Fibroblast of lung (primary cell): ENCODE data around the gene CIAO2B. TPM values are rescaled to one million over a fixed set of nuclear protein-coding genes. Genes with fewer than 3 reads are reported as not detected.

Experiments
- DNase-seq, 2 donors: peaks; one replicate each; pipeline versions ENCODE4 v3.0.0 to v3.0.0-alpha.2; 2010; ENCODE audit warnings: low read depth in 2 of 2
- H2AFZ ChIP-seq: 2 replicates; pipeline ENCODE4 v1.5.1; 2012; ENCODE audit warnings: low read length, control low read depth, inconsistent platforms
- H3K27ac ChIP-seq: 2 replicates; pipeline ENCODE4 v1.5.1; 2011; ENCODE audit warnings: low read length, control low read depth; ENCODE audit not compliant: insufficient read depth
- H3K27me3 ChIP-seq: 2 replicates; pipeline ENCODE4 v1.5.1; 2011; ENCODE audit warnings: mild to moderate bottlenecking, low read length; ENCODE audit not compliant: control insufficient read depth, insufficient read depth
- H3K36me3 ChIP-seq: 2 replicates; pipeline ENCODE4 v1.5.1; 2011; ENCODE audit warnings: low read length; ENCODE audit not compliant: control insufficient read depth, insufficient read depth
- H3K4me1 ChIP-seq: 2 replicates; pipeline ENCODE4 v1.5.1; 2011; ENCODE audit warnings: low read length; ENCODE audit not compliant: control insufficient read depth, insufficient read depth; ENCODE audit errors: extremely low read depth
- H3K4me2 ChIP-seq: 2 replicates; pipeline ENCODE4 v1.5.1; 2011; ENCODE audit warnings: low read length, control low read depth; ENCODE audit not compliant: insufficient read depth; ENCODE audit errors: extremely low read depth
- H3K4me3 ChIP-seq, 4 experiments: fragments of 200-600 bp in 1 of 4; sonication (generic) in 1 of 4; replicated peaks in 1 of 4; 2 replicates each; pipeline ENCODE4 v1.5.1; 2011 to 2016; ENCODE audit warnings: low read length in 4 of 4, low read depth in 3 of 4, mild to moderate bottlenecking in 3 of 4, control low read depth in 2 of 4, inconsistent platforms in 1 of 4, mixed read lengths in 1 of 4; ENCODE audit not compliant: insufficient read depth in 1 of 4; ENCODE audit errors: control extremely low read depth in 1 of 4
- H3K79me2 ChIP-seq: 2 replicates; pipeline ENCODE4 v1.5.1; 2012; ENCODE audit warnings: mild to moderate bottlenecking, low read length, inconsistent platforms; ENCODE audit not compliant: control insufficient read depth, insufficient read depth
- H3K9ac ChIP-seq: 2 replicates; pipeline ENCODE4 v1.5.1; 2011; ENCODE audit warnings: mild to moderate bottlenecking, low read length, control low read depth; ENCODE audit not compliant: insufficient read depth
- H3K9me3 ChIP-seq: 2 replicates; pipeline ENCODE4 v1.5.1; 2012; ENCODE audit warnings: low read depth, low read length; ENCODE audit not compliant: control insufficient read depth, insufficient read depth
- H4K20me1 ChIP-seq: 2 replicates; pipeline ENCODE4 v1.5.1; 2011; ENCODE audit warnings: low read length; ENCODE audit not compliant: control insufficient read depth, insufficient read depth; ENCODE audit errors: extremely low read depth
- CTCF ChIP-seq, 2 donors: IDR thresholded peaks in 1 of 2; conservative IDR thresholded peaks in 1 of 2; 1 replicate in 1 of 2; 2 replicates in 1 of 2; pipeline ENCODE4 v1.5.1; 2011 to 2012; ENCODE audit warnings: low read length in 2 of 2, control low read depth in 1 of 2, inconsistent platforms in 1 of 2, low read depth in 1 of 2, mild to moderate bottlenecking in 1 of 2
- EZH2 ChIP-seq: IDR thresholded peaks from 2 replicates; pipeline ENCODE4 v1.5.1; 2012; ENCODE audit warnings: low read length, control low read depth, mild to moderate bottlenecking; ENCODE audit errors: missing control alignments
- polyA plus RNA-seq, 2 donors: library from polyadenylated mRNA; depleted of rRNA in 1 of 2; stranded (reverse) in 1 of 2; unstranded in 1 of 2; fragments of >200 nt; gene quantifications; 2 replicates each; pipeline ENCODE4 v1.2.1, GENCODE V29; 2011 to 2012; ENCODE audit warnings: missing spikeins in 1 of 2
- total RNA-seq: library from RNA; depleted of rRNA; stranded (reverse); fragments of >200 nt; gene quantifications from 2 replicates; pipeline ENCODE4 v1.2.1, GENCODE V29; 2014

The CIAO2B gene
- total and polyA plus RNA-seq, 2 donors (not counting 1 experiment from before 2014, with no cell fraction given), result 115 to 217 TPM

DNA sequence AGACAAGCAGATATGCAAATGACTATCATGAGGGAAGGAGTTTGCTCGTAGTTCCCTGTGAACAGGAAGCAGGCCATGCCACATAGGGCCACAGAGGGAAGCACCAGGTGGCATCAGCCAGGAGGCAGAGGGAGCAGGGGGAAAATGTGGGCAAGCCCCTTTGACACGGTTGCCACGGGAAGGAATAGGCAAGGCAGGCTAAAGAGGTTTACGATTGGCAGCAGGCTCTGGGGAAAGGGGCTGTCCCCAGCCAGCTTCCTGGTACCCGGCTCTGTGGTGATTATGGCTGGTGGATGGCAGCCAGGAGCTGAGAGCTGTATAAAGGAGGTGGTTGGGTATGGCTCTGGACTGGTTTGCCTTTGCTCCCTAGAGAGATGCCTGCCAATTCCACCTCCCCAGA is 27.7 kb upstream of the CIAO2B start:
- TF ChIP-seq CTCF (conservative IDR thresholded peaks at IDR 0.05 in 1 of 2, IDR thresholded peaks at IDR 0.05 in 1 of 2; ENCODE audit: low read depth in 1 of 2, low read length in 2 of 2), result no peak
- TF ChIP-seq EZH2, result no peak
- H4K20me1 ChIP-seq, result no peaks in the 10 kb centered on the region
- no peak overlapping the region for H2AFZ ChIP-seq
- no peak overlapping the region for H3K27ac ChIP-seq
- DNase-seq, result no peak
- no peaks in the 10 kb centered on the region for H3K9me3 ChIP-seq
- H3K27me3 ChIP-seq, result peaks cover 9% of the 10 kb centered on the region
- no peaks in the 10 kb centered on the region for H3K4me1 ChIP-seq
- no peak overlapping the region for H3K9ac ChIP-seq
- H3K36me3 ChIP-seq, result no peaks in the 10 kb centered on the region
- H3K4me3 ChIP-seq, result no peak overlapping the region
- no peaks in the 10 kb centered on the region for H3K79me2 ChIP-seq
- no peak overlapping the region for H3K4me2 ChIP-seq

DNA sequence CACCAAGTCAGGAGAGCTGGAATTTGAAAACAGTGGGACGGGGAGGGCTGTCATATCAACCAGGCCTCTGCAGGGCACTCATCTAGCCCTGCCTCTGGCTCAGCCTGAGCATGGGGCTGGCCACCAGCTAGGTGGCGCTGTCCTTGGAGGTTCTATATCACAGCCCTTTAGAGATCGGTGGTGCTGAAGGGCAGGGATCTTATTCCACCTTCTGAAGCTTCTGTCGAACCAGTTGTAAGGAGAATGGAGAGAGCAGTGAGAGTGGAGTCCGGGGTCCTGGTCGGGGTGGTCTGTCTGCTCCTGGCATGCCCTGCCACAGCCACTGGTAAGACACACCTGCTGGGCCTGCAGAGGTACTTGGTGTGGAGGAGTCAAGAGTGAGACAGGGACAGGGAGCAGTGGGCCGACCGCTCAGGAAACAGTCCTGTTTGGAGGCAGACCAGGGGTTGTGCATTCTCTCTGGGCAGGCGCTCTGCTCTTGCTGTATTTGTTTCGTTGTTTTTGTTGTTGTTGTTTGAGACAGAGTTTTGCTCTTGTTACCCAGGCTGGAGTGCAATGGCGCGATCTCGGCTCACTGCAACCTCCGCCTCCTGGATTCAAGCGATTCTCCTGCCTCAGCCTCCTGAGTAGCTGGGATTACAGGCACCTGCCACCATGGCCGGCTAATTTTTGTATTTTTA is 27.0 kb upstream of the CIAO2B start, which contains the start of gene CES3:
Gene CES3 (plus strand): TSS at position 202 of the 680 bp plus-strand sequence. CDS start 42 bp downstream, at position 244.
- TF ChIP-seq CTCF (conservative IDR thresholded peaks at IDR 0.05 in 1 of 2, IDR thresholded peaks at IDR 0.05 in 1 of 2; ENCODE audit: low read depth in 1 of 2, low read length in 2 of 2), result peak; percentile 58 to 79
- no peak for TF ChIP-seq EZH2
- H2AFZ ChIP-seq, result no peak within 1 kb of the TSS

DNA sequence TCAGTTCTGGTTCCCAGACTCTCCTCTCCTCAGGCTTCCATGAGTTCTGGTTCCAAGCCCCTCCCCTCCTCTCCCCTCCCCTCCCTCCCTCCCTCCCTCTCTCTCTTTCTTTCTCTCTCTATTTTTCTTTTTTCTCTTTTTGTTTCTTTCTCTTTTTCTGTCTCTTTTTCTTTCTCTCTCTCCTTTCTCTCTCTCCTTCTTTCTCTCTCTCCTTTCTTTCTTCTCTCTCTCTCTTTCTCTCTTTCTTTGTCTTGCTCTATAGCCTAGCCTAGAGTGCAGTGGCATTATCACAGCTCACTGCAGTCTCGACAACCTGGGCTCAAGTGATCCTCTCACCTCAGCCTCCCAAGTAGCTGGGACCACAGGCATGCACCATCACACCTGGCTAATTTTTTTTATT is 26.1 kb upstream of the CIAO2B start:
- Histone ChIP-seq H2AFZ (no peak overlapping the region), H3K27me3 (peaks cover 9% of the 10 kb centered on the region), H3K4me2 (no peak overlapping the region), H3K4me3 (no peak overlapping the region), H3K79me2 (no peaks in the 10 kb centered on the region), H3K9me3 (no peaks in the 10 kb centered on the region), H3K9ac (no peak overlapping the region), H4K20me1 (no peaks in the 10 kb centered on the region), H3K36me3 (no peaks in the 10 kb centered on the region), H3K27ac (no peak overlapping the region), H3K4me1 (no peaks in the 10 kb centered on the region)
- no peak for DNase-seq
- TF ChIP-seq CTCF (conservative IDR thresholded peaks at IDR 0.05 in 1 of 2, IDR thresholded peaks at IDR 0.05 in 1 of 2; ENCODE audit: low read depth in 1 of 2, low read length in 2 of 2), result no peak
- no peak for TF ChIP-seq EZH2

More for the DNA sequence above, 27.0 kb upstream of the CIAO2B start, which contains the start of gene CES3:
- Histone ChIP-seq H3K79me2 (no peaks in the 10 kb centered on the region), H3K9me3 (no peaks in the 10 kb centered on the region), H3K4me2 (no peak within 1 kb of the TSS), H3K36me3 (no peaks in the 10 kb centered on the region), H4K20me1 (no peaks in the 10 kb centered on the region), H3K9ac (no peak within 1 kb of the TSS), H3K27me3 (peaks cover 9% of the 10 kb centered on the region), H3K4me1 (no peaks in the 10 kb centered on the region), H3K27ac (no peak within 1 kb of the TSS), H3K4me3 (no peak within 1 kb of the TSS)
- peak; percentile 42 to 56 for DNase-seq
